ENCODE results near the gene RAB3IL1.

GRCh38 chr11:61913699-61914395 is 3.5 kb downstream of the RAB3IL1 start:
- TF ChIP-seq CTCF (IDR thresholded peaks at IDR 0.05) (no peak), POLR2A (IDR thresholded peaks at IDR 0.05) (no peak), EP300 (IDR thresholded peaks at IDR 0.05) (no peak)

All from stomach (tissue), 4 donors.